HG03432 (cell line): ENCODE measurements around the gene VAV3.

Source experiments
- ATAC-seq: cut with Tn5 transposase; IDR thresholded peaks from one replicate; pipeline ENCODE4 v1.9.1; 2021; ENCODE audit warnings: mild to moderate bottlenecking, moderate library complexity; ENCODE audit not compliant: unreplicated experiment

VAV3 gene

DNA sequence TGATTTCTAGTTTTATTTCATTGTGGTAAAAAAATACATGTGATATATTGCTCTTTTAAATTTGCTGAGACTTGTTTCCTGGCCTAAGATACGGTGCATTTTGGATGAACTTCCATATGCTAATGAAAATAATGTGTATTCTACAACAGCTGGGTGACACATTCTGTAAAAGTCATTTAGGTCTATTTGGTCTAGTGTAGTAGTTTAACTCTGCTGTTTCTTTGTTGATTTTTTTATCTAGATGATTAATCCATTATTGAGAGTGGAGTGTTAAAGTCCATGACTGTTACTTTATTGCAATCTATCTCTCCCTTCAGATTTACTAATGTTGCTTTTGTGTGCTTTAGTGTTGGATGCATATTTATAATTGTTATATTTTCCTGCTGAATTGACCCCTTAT, 161.4 kb downstream of the VAV3 start:
- no peak for ATAC-seq

DNA sequence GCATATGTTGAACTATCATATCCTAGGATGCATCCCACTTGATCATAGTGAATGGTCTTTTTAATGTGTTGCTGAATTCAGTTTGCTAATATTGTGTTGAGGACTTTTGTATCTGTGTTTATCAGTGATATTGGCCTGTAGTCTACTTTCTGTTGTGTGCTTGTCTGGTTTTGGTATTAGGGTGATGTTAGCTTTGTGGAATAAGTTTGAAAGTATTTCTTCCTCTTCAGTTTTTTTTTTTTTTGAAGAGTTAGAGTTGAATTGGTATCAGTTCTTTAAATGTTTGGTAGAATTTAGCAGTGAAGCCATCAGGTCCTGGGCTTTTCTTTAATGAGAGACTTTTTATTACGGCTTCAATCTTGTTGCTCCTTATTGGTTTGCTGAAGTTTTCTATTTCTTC, 162.3 kb downstream of the VAV3 start:
- no peak for ATAC-seq

DNA sequence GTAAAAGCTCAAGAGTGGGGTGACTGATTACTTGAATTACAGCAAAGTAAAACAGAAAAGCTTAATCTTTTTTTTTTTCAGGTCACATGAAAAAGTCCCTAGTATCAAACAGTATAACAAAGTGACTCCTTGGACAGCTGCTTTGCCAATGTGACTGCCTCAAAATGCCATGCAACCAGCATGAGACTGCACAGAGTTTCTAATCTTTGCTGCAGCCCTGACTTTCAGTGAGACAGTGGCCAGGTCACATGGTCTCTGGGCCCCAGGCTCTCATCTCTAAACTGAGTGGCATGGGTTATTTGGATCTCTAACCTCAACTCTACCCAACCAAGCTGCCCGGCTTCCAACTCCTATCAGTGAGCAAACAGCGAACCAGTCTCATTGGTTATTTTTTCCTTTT, 169.0 kb downstream of the VAV3 start:
- ATAC-seq, result no peak

DNA sequence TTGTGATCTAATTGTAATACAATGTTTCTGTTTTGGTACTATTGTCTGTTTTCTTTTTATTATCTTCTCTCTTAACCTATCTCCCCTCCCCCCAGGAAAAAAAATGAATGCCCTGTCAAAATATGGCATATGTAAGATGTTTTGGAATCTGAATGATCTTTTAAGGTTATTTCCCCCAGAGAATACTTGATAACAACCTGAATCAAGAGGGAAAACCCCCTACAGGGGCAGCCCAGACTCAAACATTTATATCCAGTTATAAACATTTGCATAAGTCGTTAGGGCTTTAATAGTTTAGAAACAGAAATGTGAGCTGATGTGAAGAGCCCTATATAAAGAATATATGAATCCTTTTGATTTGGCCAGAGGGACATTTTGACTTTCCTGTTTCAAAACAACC, 169.5 kb downstream of the VAV3 start:
- ATAC-seq, result no peak

GRCh38 chr1:107794571-107794970, 170.4 kb downstream of the VAV3 start:
- no peak for ATAC-seq

- ATAC-seq, result no peak
Observed at GRCh38 chr1:107793896-107794453, 171.0 kb downstream of the VAV3 start.

DNA sequence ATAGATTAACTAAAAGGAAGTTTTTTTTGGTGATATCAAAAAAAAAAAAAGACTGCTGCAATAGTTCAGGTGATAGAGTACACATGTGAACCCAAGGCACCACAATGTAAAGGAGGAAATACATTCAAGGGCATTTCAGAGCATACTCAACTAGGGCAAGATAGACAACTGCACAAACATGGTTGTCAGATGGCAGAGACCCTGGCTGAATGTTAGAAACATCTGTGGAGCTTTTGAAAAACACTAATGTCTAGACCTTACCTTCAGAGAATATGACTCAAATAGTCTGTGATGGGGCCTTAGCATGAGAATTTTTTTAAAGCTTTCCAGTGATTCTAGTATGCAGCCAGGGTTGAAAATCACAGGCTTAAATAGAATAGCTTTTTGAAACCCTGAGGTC, 173.6 kb downstream of the VAV3 start:
- no peak for ATAC-seq

- ATAC-seq, result no peak
Observed at GRCh38 chr1:107789817-107790524, 175.0 kb downstream of the VAV3 start.

- ATAC-seq, result no peak
Observed at GRCh38 chr1:107788206-107789202, 176.5 kb downstream of the VAV3 start.

DNA sequence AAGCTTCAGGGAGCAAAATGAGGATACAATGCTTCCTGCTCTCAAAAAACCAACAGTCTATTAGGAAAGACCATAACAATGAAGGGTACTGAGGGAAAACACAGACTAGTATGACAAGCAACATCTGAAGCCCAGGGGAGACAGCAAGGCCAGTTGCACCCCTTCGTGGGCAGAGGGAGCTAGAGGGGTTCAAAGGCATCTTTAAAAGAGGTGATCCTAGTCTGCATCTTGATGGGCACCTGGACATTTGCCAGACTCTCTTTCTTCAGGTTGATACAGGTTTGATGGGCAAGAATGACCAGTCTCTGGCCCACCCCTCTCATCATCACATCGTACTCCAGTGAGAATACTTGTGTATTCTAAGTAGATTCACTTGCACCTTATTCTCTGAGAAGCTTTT, 177.7 kb downstream of the VAV3 start:
- ATAC-seq, result no peak

DNA sequence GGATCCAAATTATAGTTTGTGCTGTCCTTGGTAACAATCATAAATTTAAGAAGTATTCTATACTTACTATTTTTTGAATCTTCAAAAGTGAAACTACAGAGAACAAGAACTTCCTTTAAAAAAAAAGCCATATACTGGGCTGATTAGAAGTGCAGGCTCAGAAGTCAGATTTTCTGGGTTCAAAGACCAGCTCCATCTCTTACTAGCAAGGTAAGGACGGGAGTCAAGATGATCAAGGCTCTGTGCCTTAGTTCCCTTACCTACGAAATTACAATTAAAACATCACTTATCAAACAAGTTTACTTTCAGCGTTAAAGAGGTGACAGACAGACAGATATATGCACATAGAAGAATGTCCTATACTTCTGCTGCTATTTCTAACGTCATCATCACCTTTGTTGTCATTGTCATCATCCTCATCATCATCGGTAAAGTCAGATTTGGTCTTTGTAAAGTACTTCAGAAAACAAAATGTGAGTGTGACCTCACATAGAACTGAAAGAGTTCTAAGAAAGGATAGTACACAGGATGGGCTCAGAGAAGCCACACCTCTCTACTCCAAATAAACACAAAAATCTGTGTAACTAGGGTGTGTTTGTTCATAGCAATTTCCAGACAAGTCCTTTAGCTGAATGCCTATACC, 178.7 kb downstream of the VAV3 start:
- ATAC-seq, result no peak

GRCh38 chr1:107785496-107786202, 179.3 kb downstream of the VAV3 start:
- ATAC-seq, result no peak

- ATAC-seq, result peak; percentile 36
Observed at GRCh38 chr1:107782217-107782845, 182.6 kb downstream of the VAV3 start.

GRCh38 chr1:107781245-107781644, 183.7 kb downstream of the VAV3 start:
- ATAC-seq, result no peak

DNA sequence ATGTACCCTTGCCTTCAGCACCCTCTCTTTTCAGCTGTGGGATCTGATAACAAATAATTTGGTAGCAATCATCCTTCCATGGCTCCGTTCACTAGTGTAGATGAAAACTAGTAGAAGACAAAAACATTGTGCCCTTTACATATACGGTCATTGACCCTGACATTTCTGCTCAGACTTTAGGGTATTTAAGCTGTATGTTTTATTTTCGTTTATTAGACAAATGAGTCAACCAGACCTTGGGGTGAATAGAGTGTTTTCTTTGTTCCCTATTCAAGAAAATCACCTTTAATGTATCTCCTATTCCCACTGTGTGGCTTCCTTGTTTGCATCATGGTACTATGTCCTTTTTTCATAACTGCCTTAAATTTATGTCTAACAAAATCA, 187.3 kb downstream of the VAV3 start:
- peak; percentile 26 for ATAC-seq

GRCh38 chr1:107776900-107777663, 187.9 kb downstream of the VAV3 start:
- ATAC-seq, result peak; percentile 93

DNA sequence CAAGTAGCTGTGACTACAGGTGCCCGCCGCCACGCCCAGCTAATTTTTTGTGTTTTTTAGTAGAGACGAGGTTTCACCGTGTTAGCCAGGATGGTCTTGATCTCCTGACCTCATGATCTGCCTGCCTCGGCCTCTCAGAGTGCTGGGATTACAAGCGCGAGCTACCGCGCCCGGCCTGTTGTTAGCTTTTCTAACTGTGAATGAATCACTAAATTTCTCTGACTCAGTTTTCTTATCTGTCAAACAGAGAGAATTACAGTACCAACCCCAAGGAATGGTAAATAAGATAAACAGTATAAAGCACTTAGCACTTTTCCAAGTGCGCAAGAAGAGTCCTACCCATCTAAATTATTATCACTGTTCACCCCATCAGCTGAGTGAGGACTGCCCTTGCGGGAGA, 193.6 kb downstream of the VAV3 start:
- ATAC-seq, result no peak

DNA sequence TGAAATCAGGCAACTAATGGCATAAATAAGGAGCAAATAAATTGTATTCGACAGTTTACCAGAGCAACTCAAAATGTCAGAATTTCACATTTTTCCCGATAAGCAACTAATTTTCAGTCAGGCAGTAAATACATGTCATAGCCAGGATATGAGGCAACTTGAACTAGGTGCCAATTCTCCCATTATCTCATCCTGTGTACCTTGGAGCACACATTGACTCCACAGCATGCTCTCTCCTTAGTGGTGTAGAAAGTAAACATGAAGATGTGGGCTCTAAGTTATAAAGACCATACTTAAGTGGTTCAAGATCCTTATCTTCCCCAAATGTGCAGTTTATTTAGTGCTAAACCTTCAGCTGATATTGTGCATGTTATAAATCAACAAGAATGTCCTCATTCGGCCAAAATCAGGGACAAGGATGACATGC, 197.8 kb downstream of the VAV3 start:
- ATAC-seq, result no peak

- no peak for ATAC-seq
Observed at GRCh38 chr1:107766533-107766932, 198.4 kb downstream of the VAV3 start.
